ENCODE measurements around the gene FOXR1. TPM values are rescaled to one million over a fixed set of nuclear protein-coding genes. Genes with fewer than 3 reads are reported as not detected.

FOXR1 gene
- polyA plus RNA-seq, 4 donors, result not detected

DNA sequence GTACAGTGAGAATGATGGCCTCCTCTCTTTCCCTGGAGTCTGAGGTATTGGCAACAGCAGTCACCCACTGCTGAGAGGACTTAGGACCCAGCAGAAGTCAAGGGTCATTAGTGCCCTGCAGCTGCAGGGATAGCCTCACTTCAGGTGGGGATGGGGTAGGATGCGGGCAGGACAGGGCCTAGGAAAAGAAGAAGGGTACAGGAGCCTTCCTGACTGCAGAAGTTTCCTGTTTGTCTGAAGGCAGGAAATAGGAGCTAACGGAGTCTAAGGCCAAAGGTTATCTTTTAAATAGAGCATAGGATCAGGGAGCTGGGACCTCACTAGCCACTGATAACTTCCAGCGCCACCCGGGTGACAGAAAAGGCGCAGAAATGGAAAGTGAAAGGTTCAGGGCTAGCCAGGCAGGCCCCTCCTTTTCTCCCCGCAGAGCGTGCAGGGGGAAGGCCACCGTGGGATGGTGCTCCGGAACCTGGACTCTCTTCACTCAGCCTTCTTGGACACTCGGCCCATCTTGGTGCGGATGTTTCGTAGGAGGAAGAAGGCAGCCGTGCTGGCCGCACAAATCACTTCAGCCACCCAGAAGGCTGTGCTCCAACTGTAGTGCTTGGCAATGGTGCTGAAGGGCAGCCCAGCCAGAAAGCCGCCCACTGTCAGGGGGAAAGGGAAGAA, 53.0 kb downstream of the FOXR1 start:
- DNase-seq (peak; percentile 52 to 65), FAIRE-seq (no peak)
- WGBS, 3 donors, result 25 to 50% (median 37%) methylated on average over 15 of the region's 15 CpGs
- Histone ChIP-seq H3K4me1 (ENCODE audit: control insufficient read depth in 3 of 3, insufficient read depth in 2 of 3, low read depth in 1 of 3, low read length in 2 of 3) (peaks cover 4 to 67% (median 5%) of the 10 kb centered on the region in 3 donors), H3K36me3 (ENCODE audit: control insufficient read depth in 3 of 3, insufficient read depth in 2 of 3, low read depth in 1 of 3, low read length in 3 of 3) (peaks cover 3 to 77% (median 3%) of the 10 kb centered on the region in 3 donors), H3K27me3 (ENCODE audit: control insufficient read depth in 3 of 3, insufficient read depth in 3 of 3, low read length in 3 of 3) (no peaks in the 10 kb centered on the region), H3K9me3 (ENCODE audit: control insufficient read depth in 2 of 2, insufficient read depth in 1 of 2, low read depth in 1 of 2, low read length in 1 of 2) (no peaks in the 10 kb centered on the region), H3K27ac (ENCODE audit: low read depth in 1 of 3, low read length in 2 of 3) (peak overlapping the region; percentile 53 to 88 (median 73)), H3K4me3 (ENCODE audit: low read depth in 1 of 3, low read length in 3 of 3) (peak overlapping the region in 2 of 3 donors; percentile 82 to 87)

DNA sequence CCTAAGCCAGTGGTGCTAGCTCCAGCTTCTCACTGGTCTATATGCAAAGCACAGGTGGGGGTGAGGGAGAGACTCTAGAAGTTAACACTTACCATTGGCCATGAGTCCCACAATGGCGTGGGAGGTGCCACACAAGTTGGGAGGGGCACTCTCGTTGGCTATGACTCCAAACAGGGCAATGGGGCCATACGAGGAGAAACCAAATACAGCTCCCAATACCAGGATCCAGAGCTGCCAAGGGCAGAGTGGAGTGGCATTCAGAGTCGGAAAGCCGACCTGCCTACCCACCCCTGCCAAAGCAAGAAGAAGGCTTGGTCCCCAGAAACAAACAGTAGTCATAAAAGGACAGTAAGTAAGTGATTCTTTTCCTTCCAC, 53.5 kb downstream of the FOXR1 start:
- FAIRE-seq, result no peak
- no peaks in the 10 kb centered on the region for H3K27me3 ChIP-seq (ENCODE audit: control insufficient read depth in 3 of 3, insufficient read depth in 3 of 3, low read length in 3 of 3)
- peak overlapping the region in 2 of 3 donors; percentile 82 to 87 for H3K4me3 ChIP-seq (ENCODE audit: low read depth in 1 of 3, low read length in 3 of 3)
- peak; percentile 13 to 48 for DNase-seq
- H3K4me1 ChIP-seq (ENCODE audit: control insufficient read depth in 3 of 3, insufficient read depth in 2 of 3, low read depth in 1 of 3, low read length in 2 of 3), result peaks cover 2 to 65% (median 4%) of the 10 kb centered on the region in 3 donors
- WGBS, 3 donors, result 17 to 50% (median 50%) methylated on average over 5 of the region's 5 CpGs
- H3K27ac ChIP-seq (ENCODE audit: low read depth in 1 of 3, low read length in 2 of 3), result peak overlapping the region; percentile 53 to 88 (median 73)
- no peaks in the 10 kb centered on the region for H3K9me3 ChIP-seq (ENCODE audit: control insufficient read depth in 2 of 2, insufficient read depth in 1 of 2, low read depth in 1 of 2, low read length in 1 of 2)
- H3K36me3 ChIP-seq (ENCODE audit: control insufficient read depth in 3 of 3, insufficient read depth in 2 of 3, low read depth in 1 of 3, low read length in 3 of 3), result peaks cover 3 to 75% (median 3%) of the 10 kb centered on the region in 3 donors

DNA sequence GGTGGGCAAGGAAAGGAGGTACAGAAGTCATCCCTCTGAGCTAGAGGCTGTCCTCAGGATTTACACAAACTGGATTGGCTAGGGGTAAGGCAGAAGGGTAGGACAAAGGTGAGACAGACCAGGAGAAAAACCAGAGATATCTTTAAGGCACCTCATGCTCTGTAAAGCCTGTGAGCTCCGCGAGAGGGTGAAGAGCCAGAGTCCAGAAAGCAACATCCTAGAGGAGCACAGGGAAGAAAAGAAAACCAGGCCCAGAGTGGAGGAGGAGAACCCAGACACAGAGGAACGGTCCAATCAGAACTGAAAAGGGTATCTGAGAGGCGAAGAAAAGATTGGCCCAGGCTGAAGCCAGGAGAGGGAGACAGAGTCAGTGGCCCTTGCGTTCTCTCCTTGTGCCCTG, 54.0 kb downstream of the FOXR1 start:
- DNase-seq (peak; percentile 63 to 65), FAIRE-seq (no peak)
- WGBS, 3 donors, result 14 to 63% (median 38%) methylated on average over 5 of the region's 5 CpGs
- Histone ChIP-seq H3K4me3 (ENCODE audit: low read depth in 1 of 3, low read length in 3 of 3) (peak overlapping the region in 2 of 3 donors; percentile 82 to 87), H3K27me3 (ENCODE audit: control insufficient read depth in 3 of 3, insufficient read depth in 3 of 3, low read length in 3 of 3) (no peaks in the 10 kb centered on the region), H3K4me1 (ENCODE audit: control insufficient read depth in 3 of 3, insufficient read depth in 2 of 3, low read depth in 1 of 3, low read length in 2 of 3) (peaks cover 2 to 61% (median 4%) of the 10 kb centered on the region in 3 donors), H3K9me3 (ENCODE audit: control insufficient read depth in 2 of 2, insufficient read depth in 1 of 2, low read depth in 1 of 2, low read length in 1 of 2) (no peaks in the 10 kb centered on the region), H3K36me3 (ENCODE audit: control insufficient read depth in 3 of 3, insufficient read depth in 2 of 3, low read depth in 1 of 3, low read length in 3 of 3) (peaks cover 3 to 72% (median 3%) of the 10 kb centered on the region in 3 donors), H3K27ac (ENCODE audit: low read depth in 1 of 3, low read length in 2 of 3) (peak overlapping the region; percentile 53 to 88 (median 73))

DNA sequence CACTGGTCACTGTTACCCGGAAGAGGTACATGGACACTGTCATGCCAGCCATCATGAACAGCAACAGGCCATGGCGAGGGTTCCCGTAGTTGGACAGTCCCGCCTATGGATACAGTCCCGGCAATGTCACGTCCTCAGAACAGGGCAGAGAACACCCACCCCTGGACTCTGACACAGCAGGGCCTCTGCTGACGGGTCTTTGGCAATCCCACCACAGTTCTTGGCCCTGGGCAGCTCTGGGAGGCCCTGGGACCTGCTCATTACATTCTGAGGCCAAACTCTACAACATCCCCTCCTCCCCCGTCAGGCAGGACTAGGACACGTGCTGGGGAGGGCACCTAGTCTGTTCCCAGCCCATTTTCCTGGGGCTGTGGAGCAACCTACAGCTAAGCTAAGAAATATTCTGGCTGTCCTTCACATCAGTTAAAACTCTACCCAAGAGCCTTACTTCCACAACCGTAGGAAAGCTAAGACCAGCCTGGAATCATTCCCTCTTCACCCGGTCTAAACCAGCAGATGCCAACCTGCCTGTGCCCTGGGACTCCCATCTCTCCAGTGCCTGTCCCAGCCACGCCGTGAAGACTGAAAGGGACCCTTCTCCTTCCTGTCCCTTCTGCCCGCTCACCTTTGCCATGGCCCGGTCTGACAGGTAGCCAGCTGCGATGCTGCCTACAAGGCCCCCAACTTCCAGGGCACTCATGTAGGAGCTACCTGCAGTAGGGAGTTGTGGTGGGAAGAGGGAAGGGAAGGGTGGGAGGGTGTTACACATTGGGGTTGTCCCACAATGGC, 54.6 kb downstream of the FOXR1 start:
- no peaks in the 10 kb centered on the region for H3K27me3 ChIP-seq (ENCODE audit: control insufficient read depth in 3 of 3, insufficient read depth in 3 of 3, low read length in 3 of 3)
- H3K9me3 ChIP-seq (ENCODE audit: control insufficient read depth in 2 of 2, insufficient read depth in 1 of 2, low read depth in 1 of 2, low read length in 1 of 2), result no peaks in the 10 kb centered on the region
- H3K4me3 ChIP-seq (ENCODE audit: low read depth in 1 of 3, low read length in 3 of 3), result peak overlapping the region in 2 of 3 donors; percentile 82 to 87
- FAIRE-seq (no peak), DNase-seq (peak; percentile 36 to 71)
- 28 to 60% (median 49%) methylated on average over 16 of the region's 16 CpGs for WGBS, 3 donors
- peaks cover 3 to 69% (median 3%) of the 10 kb centered on the region in 3 donors for H3K36me3 ChIP-seq (ENCODE audit: control insufficient read depth in 3 of 3, insufficient read depth in 2 of 3, low read depth in 1 of 3, low read length in 3 of 3)
- peak overlapping the region; percentile 53 to 88 (median 73) for H3K27ac ChIP-seq (ENCODE audit: low read depth in 1 of 3, low read length in 2 of 3)
- H3K4me1 ChIP-seq (ENCODE audit: control insufficient read depth in 3 of 3, insufficient read depth in 2 of 3, low read depth in 1 of 3, low read length in 2 of 3), result peaks cover 2 to 55% (median 4%) of the 10 kb centered on the region in 3 donors

DNA sequence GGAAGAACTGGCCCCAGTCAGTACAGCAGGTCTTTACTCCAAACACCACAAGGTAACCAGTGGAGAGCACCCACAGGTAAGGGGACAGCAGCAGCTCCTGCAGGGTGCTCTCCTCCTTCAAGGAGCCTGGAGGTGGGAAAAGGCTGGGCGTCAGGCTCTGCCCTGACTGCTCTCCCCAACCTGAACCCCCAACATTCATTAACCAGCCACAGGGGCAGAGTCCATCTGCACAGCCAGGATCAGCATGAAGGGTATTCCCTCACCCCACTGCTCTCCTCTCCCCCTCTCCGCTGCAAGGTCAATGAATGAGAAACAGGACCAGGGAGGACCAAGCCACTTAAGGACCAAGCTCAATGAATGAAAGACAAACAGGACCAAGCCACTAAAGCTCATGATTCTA, 55.4 kb downstream of the FOXR1 start:
- 6 to 56% (median 32%) methylated on average over 2 of the region's 2 CpGs for WGBS, 3 donors
- H3K36me3 ChIP-seq (ENCODE audit: control insufficient read depth in 3 of 3, insufficient read depth in 2 of 3, low read depth in 1 of 3, low read length in 3 of 3), result peaks cover 3 to 66% (median 3%) of the 10 kb centered on the region in 3 donors
- H3K4me3 ChIP-seq (ENCODE audit: low read depth in 1 of 3, low read length in 3 of 3), result peak overlapping the region in 2 of 3 donors; percentile 82 to 87
- peaks cover 2 to 47% (median 4%) of the 10 kb centered on the region in 3 donors for H3K4me1 ChIP-seq (ENCODE audit: control insufficient read depth in 3 of 3, insufficient read depth in 2 of 3, low read depth in 1 of 3, low read length in 2 of 3)
- no peaks in the 10 kb centered on the region for H3K27me3 ChIP-seq (ENCODE audit: control insufficient read depth in 3 of 3, insufficient read depth in 3 of 3, low read length in 3 of 3)
- no peak for FAIRE-seq
- peak; percentile 90 to 91 for DNase-seq
- H3K27ac ChIP-seq (ENCODE audit: low read depth in 1 of 3, low read length in 2 of 3), result peak overlapping the region; percentile 64 to 88 (median 73)
- no peaks in the 10 kb centered on the region for H3K9me3 ChIP-seq (ENCODE audit: control insufficient read depth in 2 of 2, insufficient read depth in 1 of 2, low read depth in 1 of 2, low read length in 1 of 2)

DNA sequence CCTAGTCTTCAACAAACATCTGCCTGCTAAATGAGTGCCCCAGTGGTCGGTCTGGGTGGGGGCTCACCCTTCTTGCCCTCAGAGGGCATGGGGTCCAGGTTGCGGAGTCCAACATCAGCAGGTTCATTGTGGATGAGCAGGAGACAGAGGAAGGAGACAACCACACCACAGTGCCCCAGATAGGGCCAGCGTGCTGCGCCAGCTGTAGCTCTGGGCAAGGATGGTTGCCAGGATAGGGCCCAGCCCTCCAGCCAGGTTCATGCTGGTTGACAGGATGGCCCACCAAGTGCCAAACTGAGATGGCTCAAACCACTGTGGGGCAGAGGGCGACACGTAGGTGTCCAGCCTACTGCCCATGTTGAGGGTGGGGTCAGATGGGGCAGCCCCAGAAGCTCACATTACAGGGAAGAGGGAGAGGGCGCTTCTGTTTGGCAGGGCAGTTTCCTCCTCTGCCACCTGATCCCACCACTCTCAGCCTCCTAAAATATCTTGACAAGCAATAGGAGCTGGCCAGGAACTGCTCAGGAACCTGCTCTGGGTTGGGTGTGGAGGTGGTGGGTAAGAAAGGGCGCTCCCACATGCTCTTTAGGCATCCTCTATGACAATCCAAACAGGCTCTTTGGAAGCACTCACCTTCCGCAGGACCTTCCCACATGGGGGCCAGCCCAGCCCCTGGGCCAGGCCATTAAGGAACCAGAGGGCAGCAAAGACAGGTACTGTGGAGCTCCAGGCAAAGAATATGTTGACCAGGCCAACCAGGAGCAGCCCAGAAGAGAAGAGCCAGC, 56.2 kb downstream of the FOXR1 start:
- Histone ChIP-seq H3K27ac (ENCODE audit: low read depth in 1 of 3, low read length in 2 of 3) (peak overlapping the region; percentile 64 to 88 (median 73)), H3K36me3 (ENCODE audit: control insufficient read depth in 3 of 3, insufficient read depth in 2 of 3, low read depth in 1 of 3, low read length in 3 of 3) (peaks cover 0 to 58% (median 3%) of the 10 kb centered on the region in 3 donors), H3K9me3 (ENCODE audit: control insufficient read depth in 2 of 2, insufficient read depth in 1 of 2, low read depth in 1 of 2, low read length in 1 of 2) (no peaks in the 10 kb centered on the region), H3K4me1 (ENCODE audit: control insufficient read depth in 3 of 3, insufficient read depth in 2 of 3, low read depth in 1 of 3, low read length in 2 of 3) (peaks cover 2 to 40% (median 4%) of the 10 kb centered on the region in 3 donors), H3K4me3 (ENCODE audit: low read depth in 1 of 3, low read length in 3 of 3) (peak overlapping the region in 2 of 3 donors; percentile 82 to 87), H3K27me3 (ENCODE audit: control insufficient read depth in 3 of 3, insufficient read depth in 3 of 3, low read length in 3 of 3) (no peaks in the 10 kb centered on the region)
- WGBS, 3 donors, result 32 to 72% (median 60%) methylated on average over 9 of the region's 9 CpGs
- DNase-seq (peak in 1 of 2 donors; percentile 13), FAIRE-seq (no peak)

DNA sequence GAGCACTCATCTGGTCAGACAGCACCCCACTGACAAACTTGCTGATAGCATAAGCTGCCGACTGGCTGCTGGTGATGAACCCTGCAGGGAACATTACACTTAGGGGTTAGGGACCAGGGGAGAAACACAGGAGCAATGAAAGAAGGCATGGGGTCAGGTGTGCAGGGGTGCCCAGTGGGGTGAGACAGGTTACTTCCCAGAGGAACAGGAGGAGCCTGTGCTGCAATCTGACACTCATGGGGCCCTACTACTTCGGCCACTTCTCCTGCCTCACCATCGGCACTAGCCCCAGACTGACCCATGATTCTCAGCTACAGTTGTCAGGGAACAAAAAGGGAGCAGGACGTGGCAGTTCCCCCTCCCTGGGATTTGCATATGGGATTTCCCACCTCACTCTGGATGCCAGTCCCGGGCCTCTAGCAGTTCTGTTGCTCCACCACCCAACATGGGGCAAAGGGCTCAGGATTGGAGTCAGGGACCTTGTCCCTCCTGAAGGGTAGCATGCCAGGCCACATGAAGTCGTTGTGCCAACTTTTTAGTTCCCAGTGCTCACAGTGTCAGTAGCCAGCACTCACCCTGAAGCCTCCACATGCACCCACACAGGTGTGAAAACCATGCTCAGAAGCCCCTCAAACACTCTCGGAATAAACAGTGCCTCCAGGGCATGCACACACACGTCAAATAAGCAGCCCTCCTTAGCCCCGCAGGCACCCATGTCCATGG, 56.9 kb downstream of the FOXR1 start:
- H3K27ac ChIP-seq (ENCODE audit: low read depth in 1 of 3, low read length in 2 of 3), result peak overlapping the region; percentile 85 to 96 (median 88)
- DNase-seq, result peak; percentile 24 to 71
- FAIRE-seq, result no peak
- peaks cover 0 to 52% (median 2%) of the 10 kb centered on the region in 3 donors for H3K36me3 ChIP-seq (ENCODE audit: control insufficient read depth in 3 of 3, insufficient read depth in 2 of 3, low read depth in 1 of 3, low read length in 3 of 3)
- peaks cover 2 to 34% (median 2%) of the 10 kb centered on the region in 3 donors for H3K4me1 ChIP-seq (ENCODE audit: control insufficient read depth in 3 of 3, insufficient read depth in 2 of 3, low read depth in 1 of 3, low read length in 2 of 3)
- peak overlapping the region in 2 of 3 donors; percentile 82 to 87 for H3K4me3 ChIP-seq (ENCODE audit: low read depth in 1 of 3, low read length in 3 of 3)
- 16 to 61% (median 38%) methylated on average over 8 to 9 of the region's 9 CpGs for WGBS, 3 donors
- no peaks in the 10 kb centered on the region for H3K9me3 ChIP-seq (ENCODE audit: control insufficient read depth in 2 of 2, insufficient read depth in 1 of 2, low read depth in 1 of 2, low read length in 1 of 2)
- H3K27me3 ChIP-seq (ENCODE audit: control insufficient read depth in 3 of 3, insufficient read depth in 3 of 3, low read length in 3 of 3), result no peaks in the 10 kb centered on the region

Data from small intestine (tissue), 7 donors.